Fibroblast of skin of back (primary cell): ENCODE measurements around the gene PTPRN2.
"Not testable (repeated sequence)": the region's sequence is repeated elsewhere in the genome, so short reads cannot be mapped to it uniquely, and the experiment has no call there.

Experiments used
- DNase-seq: peaks from one replicate; pipeline ENCODE4 v3.0.0-alpha.2; 2013

Gene PTPRN2

GRCh38 chr7:158332516-158332915, 255.1 kb downstream of the PTPRN2 start:
- DNase-seq: not testable (repeated sequence)

DNA sequence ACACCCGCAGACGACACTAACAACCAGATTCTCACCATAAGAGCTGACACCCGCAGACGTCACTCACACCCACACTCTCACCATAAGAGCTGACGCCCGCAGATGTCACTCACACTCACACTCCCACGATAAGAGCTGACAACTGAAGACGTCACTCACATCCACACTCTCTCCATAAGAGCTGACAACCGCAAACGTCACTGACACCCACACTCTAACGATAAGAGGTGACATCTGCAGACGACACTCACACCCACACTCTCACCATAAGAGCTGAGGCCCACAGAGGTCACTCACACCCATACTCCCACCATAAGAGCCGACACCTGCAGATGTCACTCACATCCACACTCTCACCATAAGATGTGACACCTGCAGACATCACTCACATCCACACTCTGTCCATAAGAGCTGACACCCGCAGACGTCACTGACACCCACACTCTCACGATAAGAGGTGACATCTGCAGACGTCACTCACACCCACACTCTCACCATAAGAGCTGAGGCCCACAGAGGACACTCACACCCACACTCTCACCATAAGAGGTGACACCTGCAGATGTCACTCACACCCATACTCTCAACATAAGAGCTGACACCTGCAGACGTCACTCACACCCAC, 255.7 kb downstream of the PTPRN2 start:
- DNase-seq: not testable (repeated sequence)

DNA sequence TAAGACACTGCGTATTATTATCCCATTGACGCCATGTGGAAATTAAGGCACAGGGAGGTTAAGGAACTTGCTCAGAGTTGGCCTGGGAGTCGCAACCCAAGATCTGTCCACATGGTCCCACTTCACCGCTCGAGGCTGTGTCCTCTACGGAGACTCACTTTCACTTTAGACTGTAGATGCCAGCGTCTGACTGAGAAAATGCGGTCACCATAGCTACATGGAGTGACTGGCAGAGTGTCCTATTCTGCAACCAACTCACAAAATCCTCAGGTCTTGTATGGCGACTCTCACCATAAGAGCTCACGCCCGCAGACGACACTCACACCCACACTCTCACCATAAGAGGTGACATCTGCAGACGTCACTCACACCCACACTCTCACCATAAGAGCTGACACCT, 257.9 kb downstream of the PTPRN2 start:
- DNase-seq: no peak

GRCh38 chr7:158329014-158329610, 258.5 kb downstream of the PTPRN2 start:
- no peak for DNase-seq

DNA sequence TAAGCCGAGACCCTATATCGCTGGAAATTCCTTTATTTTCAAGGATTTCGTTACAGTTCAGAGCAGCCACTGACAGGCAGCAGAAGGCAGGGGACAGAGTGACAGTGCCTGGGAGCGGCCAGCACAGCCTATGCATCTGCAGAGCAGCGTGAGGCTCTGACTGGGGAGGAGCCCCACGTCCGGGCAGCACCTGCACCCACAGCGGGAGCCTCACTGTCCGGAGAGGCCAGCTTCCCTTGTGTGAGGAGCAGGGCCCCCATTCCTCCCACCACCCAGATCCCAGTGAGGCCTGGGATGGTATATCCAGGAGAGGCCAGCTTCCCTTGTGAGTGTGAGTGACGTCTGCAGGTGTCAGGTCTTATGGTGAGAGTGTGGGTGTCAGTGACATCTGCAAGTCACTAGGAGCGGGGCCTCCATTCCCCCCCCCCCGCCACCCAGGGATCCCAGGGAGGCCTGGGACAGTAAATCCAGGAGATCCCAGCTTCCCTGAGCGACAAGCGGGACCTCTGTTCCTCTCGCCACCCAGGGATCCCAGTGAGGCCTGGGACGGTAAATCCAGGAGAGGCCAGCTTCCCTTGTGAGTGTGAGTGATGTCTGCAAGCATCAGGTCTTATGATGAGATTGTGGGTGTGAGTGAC, 259.1 kb downstream of the PTPRN2 start:
- DNase-seq: no peak

DNA sequence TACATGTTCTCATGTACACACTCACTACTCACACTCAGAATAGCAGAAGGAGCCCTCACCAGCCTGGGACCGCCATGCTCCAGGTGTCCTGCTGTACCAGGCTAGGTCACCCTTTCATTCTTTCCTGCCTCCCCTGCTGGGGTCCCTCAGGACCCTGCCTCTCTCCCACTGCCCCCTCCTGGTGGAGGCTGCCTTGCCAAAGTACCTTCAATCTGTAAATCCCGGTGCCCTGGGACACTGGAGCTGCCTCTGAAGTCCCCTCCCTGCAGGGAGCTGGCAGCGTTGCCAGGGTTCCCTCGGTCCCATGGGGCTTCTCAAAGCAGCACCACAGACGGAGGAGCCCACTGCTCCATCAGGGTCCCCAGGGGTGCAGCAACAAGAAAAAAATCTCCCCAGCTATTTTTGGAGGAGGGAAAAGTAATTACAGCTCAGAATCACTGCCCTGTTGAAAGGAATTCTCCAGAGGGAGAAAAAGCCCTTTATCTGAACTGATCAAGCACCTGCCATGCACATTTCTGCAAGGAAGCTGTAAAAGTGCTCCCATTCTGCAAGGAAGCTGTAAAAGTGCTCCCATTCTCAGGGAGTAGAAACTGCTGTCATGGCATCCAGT, 259.9 kb downstream of the PTPRN2 start:
- DNase-seq: no peak

DNA sequence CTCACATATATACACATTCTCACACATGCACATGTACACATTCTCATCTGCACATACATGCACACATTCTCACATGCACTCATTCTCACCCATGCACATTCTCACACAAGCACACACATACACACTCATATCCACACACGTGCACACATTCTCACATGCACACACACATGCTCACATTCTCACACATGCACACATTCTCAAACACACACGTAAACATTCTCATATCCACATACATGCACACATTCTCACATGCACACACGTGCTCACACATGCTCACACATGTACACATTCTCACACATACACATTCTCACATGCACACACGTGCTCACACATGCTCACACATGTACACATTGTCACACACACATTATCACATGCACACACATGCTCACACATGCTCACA, 260.6 kb downstream of the PTPRN2 start:
- no peak for DNase-seq

GRCh38 chr7:158325530-158326381, 261.9 kb downstream of the PTPRN2 start:
- DNase-seq: no peak

DNA sequence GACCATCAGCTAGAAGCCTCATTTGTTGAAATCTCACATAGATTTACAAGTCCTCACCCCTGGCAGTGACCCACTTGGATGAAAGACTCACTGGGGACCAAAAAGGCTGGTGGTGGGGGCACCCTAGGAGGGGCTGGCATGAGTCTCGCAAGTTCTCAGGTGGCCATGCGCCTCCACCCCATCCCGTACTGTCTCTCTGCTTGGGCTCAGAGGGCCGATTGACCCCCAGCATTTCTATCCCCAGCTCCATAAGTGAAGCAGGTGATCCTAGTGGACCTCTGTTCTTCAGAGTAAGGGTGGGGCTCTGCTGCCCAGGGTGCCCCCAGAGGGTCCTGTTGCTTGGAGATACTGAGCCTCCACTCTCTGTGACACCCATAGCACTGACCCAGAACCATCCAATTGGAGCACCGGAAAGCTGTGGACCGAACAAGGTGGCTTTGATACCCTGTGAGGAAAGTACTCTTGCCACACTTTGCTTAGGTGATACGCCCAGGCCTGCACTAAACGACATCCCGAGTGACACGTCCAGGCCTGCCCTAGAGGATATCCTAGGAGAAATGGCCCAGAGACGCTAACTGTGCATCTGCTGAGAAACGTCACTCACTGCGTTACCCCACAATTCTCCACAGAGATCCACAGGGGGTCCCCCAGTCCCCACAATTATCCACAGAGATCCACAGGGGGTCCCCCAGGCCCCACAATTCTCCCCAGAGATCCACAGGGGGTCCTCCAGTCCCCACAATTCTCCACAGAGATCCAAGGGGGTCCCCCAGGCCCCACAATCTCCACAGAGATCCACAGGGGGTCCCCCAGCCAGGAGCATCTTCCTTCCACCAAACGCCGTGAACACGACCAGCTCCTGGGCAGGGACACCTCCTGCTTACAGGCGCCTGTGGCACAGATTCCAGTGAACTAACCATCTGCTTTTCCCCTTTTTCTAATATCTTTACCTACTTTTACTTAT, 262.9 kb downstream of the PTPRN2 start:
- no peak for DNase-seq

- no peak for DNase-seq
Measured at GRCh38 chr7:158323741-158324396, 263.8 kb downstream of the PTPRN2 start.

DNA sequence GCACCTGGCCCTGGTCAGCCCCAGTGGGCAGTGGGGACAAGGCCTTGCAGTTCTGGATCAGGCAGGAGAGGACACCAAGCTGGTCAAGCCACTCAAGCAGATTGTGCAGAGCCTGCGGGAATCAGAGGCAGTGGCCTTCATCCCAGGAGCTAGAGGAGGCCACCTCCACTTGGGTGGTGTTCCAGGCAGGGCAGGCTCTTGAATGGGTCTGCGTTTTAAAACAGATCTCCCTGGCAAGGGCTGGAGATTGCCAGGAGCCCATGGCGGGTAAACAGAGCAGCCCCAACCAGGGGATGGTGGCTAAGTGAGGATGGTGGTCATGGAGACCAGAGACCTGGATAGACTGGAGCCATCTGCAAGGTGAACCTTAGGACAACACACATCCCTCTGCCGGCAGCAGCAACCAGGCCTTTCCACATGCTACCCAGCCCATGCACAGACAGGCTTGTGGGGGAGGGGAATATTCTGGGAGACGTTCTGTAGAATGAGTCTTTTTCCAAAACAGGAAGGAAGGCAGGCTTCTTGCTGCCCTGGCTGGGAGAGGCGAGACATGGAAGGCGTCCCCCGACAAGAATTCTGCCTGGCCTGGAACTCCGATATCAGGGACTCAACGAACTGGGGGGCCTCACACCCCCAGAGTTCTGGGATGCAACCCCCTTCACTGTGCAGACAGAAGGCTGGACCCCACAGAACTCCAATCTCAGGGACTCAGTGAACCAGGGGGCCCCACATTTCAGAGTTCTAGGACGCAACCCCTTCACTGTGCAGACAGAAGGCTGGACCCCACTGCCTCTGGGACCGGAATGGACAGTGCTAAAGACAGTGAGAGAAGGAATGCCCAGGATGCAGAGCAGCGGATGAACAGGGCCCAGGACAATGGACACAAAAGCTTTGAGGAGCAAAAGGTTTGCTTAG, 264.8 kb downstream of the PTPRN2 start:
- no peak for DNase-seq

DNA sequence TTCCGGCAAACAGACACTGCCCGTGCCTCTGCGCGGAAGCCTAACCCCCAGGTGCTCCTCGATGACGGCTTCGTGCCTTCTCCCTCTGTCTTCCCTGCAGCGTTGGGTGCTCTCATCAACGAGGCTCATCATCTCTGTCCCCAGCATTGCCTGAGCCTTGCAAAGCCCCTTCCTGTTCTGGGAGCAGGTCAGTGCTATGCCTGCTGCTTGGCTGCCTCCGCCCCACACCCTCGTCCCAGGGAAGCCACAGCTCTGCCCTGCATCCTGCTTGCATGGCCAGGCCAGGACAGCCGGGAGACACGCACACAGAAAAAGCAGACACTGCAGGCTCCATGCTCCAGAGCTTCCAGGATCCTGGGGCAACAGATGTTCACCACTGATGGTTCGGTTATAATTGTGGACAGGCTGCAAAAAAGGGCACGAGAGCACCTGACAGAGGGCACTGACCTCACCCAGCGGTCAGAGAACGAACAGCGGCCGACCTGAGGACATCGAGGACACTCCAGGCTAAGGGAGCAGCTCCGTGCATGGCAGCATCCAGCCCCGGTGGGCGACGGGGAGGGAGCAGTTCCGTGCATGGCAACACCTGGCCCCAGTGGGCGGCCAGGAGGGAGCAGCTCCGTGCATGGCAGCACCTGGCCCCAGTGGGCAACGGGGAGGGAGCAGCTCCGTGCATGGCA, 265.5 kb downstream of the PTPRN2 start:
- DNase-seq: no peak

DNA sequence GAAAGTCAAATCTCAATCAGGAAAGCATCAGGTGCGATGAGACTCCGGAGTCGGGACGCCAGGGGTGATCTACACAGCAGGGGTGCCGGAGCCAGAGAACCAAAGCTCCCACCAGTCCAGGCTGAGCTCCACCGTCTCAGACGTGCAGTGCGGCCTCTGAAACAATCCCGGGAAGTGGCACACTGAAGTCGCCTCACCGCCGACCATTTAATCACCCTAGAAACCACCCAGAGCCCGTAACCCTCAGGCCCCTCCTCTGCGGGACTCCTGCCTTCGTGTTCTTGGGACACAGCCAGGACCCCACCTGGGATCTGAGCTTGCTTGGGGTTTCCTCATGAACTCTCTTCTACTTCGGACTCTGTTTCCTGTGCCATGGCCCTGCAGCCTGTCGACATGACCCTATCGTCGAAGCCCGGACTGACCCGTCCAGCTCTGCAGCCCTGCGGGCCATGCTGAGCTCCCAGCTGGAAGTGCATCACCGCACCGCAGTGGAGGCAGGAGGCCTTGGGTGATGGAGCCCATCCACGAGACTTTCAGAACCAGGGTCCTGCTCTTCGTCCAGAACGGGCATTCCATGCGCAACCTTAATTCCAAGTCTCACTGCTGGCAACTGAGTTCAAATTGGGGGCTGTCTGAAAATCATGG, 266.4 kb downstream of the PTPRN2 start:
- no peak for DNase-seq

GRCh38 chr7:158320328-158320727, 267.3 kb downstream of the PTPRN2 start:
- DNase-seq: no peak

- DNase-seq: no peak
Measured at GRCh38 chr7:158318511-158318913, 269.1 kb downstream of the PTPRN2 start.

DNA sequence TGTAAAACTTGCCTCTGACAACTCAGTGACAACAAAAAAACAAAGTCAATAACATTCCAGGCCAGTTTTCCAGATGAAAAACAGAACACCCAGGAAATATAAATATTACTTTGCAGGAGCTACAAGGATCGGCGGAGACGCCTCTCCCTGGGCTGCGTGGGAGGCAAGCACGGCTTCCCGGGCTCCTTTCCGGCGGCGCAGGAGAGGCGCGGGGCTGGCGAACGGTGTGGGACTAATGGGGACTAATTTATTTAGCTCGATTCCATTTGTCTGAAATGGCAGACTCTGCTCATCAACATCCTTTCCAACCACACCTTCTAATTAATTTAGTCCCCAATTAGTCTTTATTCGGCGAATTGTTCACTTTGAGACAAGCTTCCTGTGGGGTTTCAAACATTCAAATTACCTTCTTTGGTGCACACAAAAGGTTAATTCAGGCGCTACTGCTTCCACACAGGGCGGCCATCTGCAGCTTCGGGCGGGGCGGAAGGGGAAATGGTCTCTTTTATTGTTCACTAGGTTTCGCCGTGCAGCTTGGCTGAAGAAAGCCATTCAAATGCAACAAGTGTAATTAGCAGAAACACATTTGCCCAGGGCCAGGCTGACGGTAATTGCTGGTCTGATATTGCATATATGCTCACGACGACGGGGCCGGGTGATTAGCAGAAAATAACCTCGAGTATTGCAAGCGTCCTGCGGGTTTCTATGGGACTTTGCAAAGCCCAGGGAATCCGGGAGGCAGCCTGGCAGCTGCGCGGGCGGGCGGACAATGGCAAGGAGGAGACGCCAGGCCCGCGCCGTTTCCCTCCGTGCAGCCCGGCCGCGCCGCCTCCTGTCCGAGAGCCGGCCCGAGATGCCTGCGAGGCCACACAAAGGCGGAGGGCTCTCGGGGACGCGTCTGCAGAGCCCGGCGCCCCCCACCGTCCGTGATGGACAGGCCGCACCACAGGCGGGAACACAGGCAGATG, 270.1 kb downstream of the PTPRN2 start:
- no peak for DNase-seq

- no peak for DNase-seq
Measured at GRCh38 chr7:158316466-158317031, 271.1 kb downstream of the PTPRN2 start.
